ENCODE data around the gene SYT8. TPM values are rescaled to one million over a fixed set of nuclear protein-coding genes. Genes with fewer than 3 reads are reported as not detected.

Gene SYT8
- total RNA-seq, 1 donor from 2014 or later, result 0.17 TPM

DNA sequence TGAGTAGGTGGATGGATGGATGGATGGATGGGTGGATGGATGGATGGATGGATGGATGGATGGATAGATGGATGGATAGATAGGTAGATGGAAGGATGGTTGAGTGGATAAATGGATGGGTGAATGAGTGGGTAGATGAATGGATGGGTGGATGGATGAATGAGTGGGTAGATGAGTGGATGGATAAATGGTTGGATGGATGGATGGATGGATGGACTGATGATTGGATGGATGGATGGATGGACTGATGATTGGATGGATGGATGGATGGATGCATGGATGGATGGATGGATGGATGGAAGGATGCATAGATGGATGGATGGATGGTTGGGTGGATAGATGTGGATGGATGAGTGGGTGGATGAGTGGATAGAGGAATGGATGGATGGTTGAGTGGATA, 13.2 kb upstream of the SYT8 start:
- Histone ChIP-seq H3K36me3 (ENCODE audit: control insufficient read depth, insufficient read depth, low read length) (no peaks in the 10 kb centered on the region), H3K4me3 (ENCODE audit: low read depth, low read length) (no peak overlapping the region), H3K27me3 (ENCODE audit: control insufficient read depth, insufficient read depth, low read length) (peaks cover 2% of the 10 kb centered on the region)
- DNase-seq (ENCODE audit: low read depth), result no peak
- TF ChIP-seq, protein P1, sequence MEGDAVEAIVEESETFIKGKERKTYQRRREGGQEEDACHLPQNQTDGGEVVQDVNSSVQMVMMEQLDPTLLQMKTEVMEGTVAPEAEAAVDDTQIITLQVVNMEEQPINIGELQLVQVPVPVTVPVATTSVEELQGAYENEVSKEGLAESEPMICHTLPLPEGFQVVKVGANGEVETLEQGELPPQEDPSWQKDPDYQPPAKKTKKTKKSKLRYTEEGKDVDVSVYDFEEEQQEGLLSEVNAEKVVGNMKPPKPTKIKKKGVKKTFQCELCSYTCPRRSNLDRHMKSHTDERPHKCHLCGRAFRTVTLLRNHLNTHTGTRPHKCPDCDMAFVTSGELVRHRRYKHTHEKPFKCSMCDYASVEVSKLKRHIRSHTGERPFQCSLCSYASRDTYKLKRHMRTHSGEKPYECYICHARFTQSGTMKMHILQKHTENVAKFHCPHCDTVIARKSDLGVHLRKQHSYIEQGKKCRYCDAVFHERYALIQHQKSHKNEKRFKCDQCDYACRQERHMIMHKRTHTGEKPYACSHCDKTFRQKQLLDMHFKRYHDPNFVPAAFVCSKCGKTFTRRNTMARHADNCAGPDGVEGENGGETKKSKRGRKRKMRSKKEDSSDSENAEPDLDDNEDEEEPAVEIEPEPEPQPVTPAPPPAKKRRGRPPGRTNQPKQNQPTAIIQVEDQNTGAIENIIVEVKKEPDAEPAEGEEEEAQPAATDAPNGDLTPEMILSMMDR (IDR thresholded peaks at IDR 0.05; ENCODE audit: insufficient read depth, low read length, poor library complexity, severe bottlenecking), result no peak

DNA sequence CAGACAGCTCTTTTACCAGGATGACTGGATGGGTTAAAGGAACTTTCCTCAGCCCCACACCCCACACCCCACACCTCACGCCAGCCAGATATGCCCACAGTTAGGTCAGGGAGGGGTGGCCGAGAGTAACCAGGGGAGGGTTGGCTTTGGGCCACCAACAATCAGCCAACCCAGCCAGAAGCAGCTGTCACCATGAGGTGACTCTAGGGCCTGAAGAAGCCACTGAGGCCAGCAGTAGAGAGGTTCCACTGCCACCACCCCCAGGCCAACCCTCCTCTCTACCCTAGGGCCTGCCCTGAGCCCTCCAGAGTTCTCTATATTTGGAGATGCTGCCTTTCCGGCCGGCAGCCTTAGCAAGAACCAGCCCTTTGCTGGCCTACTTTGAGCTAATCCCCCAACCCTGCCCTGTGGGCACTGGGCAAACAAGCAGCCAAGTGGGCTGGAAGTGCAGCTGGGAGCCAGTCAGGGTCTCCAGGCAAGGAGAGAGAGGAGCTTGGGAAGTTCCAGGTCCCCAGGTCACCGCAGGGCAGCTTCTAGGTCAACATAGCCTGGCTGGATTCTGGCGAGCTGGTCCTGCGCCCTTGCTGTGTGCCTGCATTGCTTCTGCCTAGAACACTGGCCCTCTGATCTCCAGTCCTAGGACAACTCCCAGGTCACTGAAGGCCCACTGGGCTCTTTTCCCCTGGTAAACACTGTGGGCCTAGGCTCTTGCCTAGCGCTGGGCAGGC, 12.0 kb upstream of the SYT8 start:
- Histone ChIP-seq H3K36me3 (ENCODE audit: control insufficient read depth, insufficient read depth, low read length) (no peaks in the 10 kb centered on the region), H3K27me3 (ENCODE audit: control insufficient read depth, insufficient read depth, low read length) (peaks cover 2% of the 10 kb centered on the region), H3K4me3 (ENCODE audit: low read depth, low read length) (no peak overlapping the region)
- TF ChIP-seq, protein P1 (IDR thresholded peaks at IDR 0.05; ENCODE audit: insufficient read depth, low read length, poor library complexity, severe bottlenecking), result no peak
- no peak for DNase-seq (ENCODE audit: low read depth)

DNA sequence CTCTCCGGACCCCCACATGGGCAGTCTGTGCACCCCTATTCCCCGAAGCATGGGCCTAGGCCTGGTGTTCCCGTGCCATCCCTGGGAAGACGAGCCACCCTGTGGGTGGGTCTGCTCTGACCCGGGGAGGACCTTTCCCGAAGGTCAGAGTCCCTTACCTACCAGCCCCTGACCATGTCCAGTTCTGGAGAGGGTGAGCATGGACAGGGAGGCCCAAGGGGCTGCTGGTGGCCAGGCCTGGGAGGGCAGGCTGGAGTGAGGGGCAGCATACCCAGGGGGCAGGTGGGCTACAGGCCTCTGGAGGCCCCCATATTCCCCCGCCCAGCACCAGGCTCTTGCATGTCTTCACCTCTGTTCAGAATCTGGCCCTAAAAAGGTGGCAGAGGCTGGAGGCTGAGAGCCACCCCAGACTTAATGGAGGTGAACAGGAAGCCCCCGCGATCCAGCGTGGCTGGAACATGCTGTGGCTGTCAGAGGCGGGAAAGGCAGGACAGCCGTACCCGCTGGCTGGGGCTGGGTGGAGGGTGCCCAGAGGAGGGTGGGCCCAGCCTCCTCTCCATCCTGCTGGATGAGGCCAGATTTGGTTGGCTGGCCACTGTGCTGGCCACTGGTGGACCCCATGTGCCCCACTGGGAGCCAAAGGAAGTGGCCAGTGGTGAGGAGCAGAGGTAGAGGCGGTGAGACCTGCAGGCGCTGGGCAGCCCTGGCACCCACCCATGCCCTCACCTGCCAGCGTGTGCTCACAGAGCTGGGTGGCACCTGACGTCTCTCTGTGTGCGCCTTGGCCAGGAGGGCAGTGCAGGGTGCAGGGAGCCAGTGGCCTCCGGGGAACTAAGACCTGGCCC, 11.2 kb upstream of the SYT8 start:
- TF ChIP-seq, protein P1 (IDR thresholded peaks at IDR 0.05; ENCODE audit: insufficient read depth, low read length, poor library complexity, severe bottlenecking), result no peak
- H3K4me3 ChIP-seq (ENCODE audit: low read depth, low read length), result no peak overlapping the region
- H3K27me3 ChIP-seq (ENCODE audit: control insufficient read depth, insufficient read depth, low read length), result peaks cover 2% of the 10 kb centered on the region
- DNase-seq (ENCODE audit: low read depth), result no peak
- H3K36me3 ChIP-seq (ENCODE audit: control insufficient read depth, insufficient read depth, low read length), result no peaks in the 10 kb centered on the region

DNA sequence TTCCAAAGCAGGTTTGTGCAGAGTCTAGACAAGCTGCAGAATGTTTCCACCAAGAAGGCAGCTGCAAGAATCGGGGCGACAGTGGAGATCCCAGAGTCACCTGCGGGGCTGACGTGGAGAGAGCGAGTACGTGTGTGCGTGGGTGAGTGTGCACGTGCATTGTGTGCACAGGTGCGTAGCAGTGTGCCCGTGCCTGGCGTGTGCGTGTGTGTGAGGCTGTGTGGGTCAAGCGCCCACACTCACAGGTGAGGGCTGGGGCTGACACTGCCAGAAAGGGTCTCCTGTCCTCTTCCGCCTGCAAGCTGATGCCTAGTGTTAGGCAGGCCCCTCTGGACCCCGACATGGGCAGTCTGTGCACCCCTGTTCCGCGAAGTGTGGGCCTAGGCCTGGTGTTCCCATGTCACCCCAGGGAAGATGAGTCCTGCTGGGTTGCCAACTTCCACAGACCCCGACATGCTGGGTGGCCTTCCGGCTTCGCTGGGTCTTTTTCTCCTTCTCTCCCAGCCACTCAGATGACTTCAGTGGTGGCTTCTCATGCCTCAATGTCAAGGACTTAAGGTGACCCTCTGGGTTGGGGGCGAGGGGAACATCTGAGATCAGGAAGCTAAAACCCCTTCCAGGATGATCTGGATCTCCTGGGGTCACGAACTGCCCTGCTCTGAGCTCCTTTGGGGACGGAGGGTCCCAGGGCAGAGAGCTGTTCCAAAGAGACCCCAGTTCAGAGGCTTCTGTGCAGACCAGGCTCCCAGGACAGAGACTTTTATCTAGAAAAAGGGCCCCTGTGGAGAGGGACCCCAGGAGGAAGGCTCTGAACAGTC, 10.4 kb upstream of the SYT8 start:
- TF ChIP-seq, protein P1 (IDR thresholded peaks at IDR 0.05; ENCODE audit: insufficient read depth, low read length, poor library complexity, severe bottlenecking), result no peak
- H3K27me3 ChIP-seq (ENCODE audit: control insufficient read depth, insufficient read depth, low read length), result peaks cover under 1% of the 10 kb centered on the region
- H3K4me3 ChIP-seq (ENCODE audit: low read depth, low read length), result no peak overlapping the region
- no peak for DNase-seq (ENCODE audit: low read depth)
- H3K36me3 ChIP-seq (ENCODE audit: control insufficient read depth, insufficient read depth, low read length), result no peaks in the 10 kb centered on the region

DNA sequence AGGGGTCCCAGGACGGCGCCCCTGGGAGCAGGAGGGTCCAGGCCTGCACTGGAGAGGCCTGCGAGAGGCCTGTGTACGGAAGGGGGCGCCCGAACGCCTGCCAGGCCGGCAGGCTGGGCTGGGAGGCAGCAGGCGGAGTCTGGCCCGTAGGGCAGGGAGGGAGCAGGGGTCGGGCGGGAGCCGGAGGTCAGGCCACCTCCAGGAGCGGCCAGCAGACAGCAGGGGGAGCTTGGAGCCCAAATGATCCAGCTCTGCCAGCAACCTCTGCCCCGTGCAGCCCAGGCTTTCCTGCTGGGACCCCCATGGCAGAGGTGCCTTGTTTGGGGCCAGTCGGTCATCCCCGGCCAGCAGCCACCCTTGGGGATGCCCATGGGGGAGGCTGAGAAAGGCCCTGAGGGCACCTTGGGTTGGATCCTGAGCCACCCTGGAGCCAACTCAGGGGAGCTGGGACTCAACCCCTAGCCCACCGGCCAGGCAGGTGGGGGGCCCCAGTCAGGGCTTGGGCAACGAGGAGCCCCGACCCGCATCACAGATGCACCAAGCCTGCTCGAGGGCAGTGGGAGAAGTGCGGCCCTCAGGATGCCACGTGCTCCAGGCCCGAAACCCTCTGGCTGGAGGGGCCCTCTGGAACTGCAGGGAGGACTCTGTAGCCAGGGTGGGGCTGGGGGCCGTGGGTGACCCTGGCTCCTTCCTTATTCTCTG, 9.6 kb upstream of the SYT8 start:
- H3K27me3 ChIP-seq (ENCODE audit: control insufficient read depth, insufficient read depth, low read length), result no peaks in the 10 kb centered on the region
- DNase-seq (ENCODE audit: low read depth), result no peak
- no peaks in the 10 kb centered on the region for H3K36me3 ChIP-seq (ENCODE audit: control insufficient read depth, insufficient read depth, low read length)
- TF ChIP-seq, protein P1 (IDR thresholded peaks at IDR 0.05; ENCODE audit: insufficient read depth, low read length, poor library complexity, severe bottlenecking), result peak; percentile 71
- no peak overlapping the region for H3K4me3 ChIP-seq (ENCODE audit: low read depth, low read length)

Data from kidney epithelial cell (primary cell).